Measurements from ENCODE around the gene HMGXB4.

The HMGXB4 gene

GRCh38 chr22:35315141-35315854 lies 58.0 kb downstream of the HMGXB4 start:
- Histone ChIP-seq H3K4me3 (no peak overlapping the region), H4K20me1 (peaks cover 66% of the 10 kb centered on the region), H3K4me2 (peak overlapping the region; percentile 75; the same call in 1 of the 2 replicates), H3K9ac (no peak overlapping the region), H3K4me1 (peaks cover 53% of the 10 kb centered on the region), H3K9me3 (no peaks in the 10 kb centered on the region), H3K27me3 (no peaks in the 10 kb centered on the region), H3K27ac (no peak overlapping the region), H3K36me3 (peaks cover 36% of the 10 kb centered on the region)
- TF ChIP-seq Cebpa-rat (IDR thresholded peaks at IDR 0.05), result no peak

- H3K36me3 ChIP-seq, result peaks cover 42% of the 10 kb centered on the region
- H3K9ac ChIP-seq, result no peak overlapping the region
- H3K27me3 ChIP-seq, result no peaks in the 10 kb centered on the region
- H3K4me1 ChIP-seq, result peaks cover 45% of the 10 kb centered on the region
- H4K20me1 ChIP-seq, result peaks cover 58% of the 10 kb centered on the region
- no peak overlapping the region for H3K27ac ChIP-seq
- H3K9me3 ChIP-seq, result no peaks in the 10 kb centered on the region
- no peak overlapping the region for H3K4me3 ChIP-seq
- TF ChIP-seq Cebpa-rat (IDR thresholded peaks at IDR 0.05), result no peak
- no peak overlapping the region for H3K4me2 ChIP-seq
Measured at GRCh38 chr22:35315855-35316745, 58.8 kb downstream of the HMGXB4 start.

GRCh38 chr22:35316751-35317150 lies 59.5 kb downstream of the HMGXB4 start:
- no peak for TF ChIP-seq Cebpa-rat (IDR thresholded peaks at IDR 0.05)
- Histone ChIP-seq H3K36me3 (peaks cover 48% of the 10 kb centered on the region), H4K20me1 (peaks cover 52% of the 10 kb centered on the region), H3K4me1 (peaks cover 38% of the 10 kb centered on the region), H3K27ac (no peak overlapping the region), H3K4me3 (no peak overlapping the region), H3K9me3 (no peaks in the 10 kb centered on the region), H3K9ac (no peak overlapping the region), H3K4me2 (no peak overlapping the region), H3K27me3 (no peaks in the 10 kb centered on the region)

- Histone ChIP-seq H3K9ac (no peak overlapping the region), H3K36me3 (peaks cover 59% of the 10 kb centered on the region), H3K4me1 (peaks cover 28% of the 10 kb centered on the region), H4K20me1 (peaks cover 41% of the 10 kb centered on the region), H3K9me3 (no peaks in the 10 kb centered on the region), H3K27ac (no peak overlapping the region), H3K4me2 (no peak overlapping the region), H3K27me3 (no peaks in the 10 kb centered on the region), H3K4me3 (no peak overlapping the region)
- no peak for TF ChIP-seq Cebpa-rat (IDR thresholded peaks at IDR 0.05)
Measured at GRCh38 chr22:35317680-35318290, 60.5 kb downstream of the HMGXB4 start.

GRCh38 chr22:35318346-35319215 lies 61.3 kb downstream of the HMGXB4 start:
- no peak overlapping the region for H3K4me2 ChIP-seq
- no peaks in the 10 kb centered on the region for H3K9me3 ChIP-seq
- no peak overlapping the region for H3K9ac ChIP-seq
- no peak for TF ChIP-seq Cebpa-rat (IDR thresholded peaks at IDR 0.05)
- peaks cover 67% of the 10 kb centered on the region for H3K36me3 ChIP-seq
- no peak overlapping the region for H3K27ac ChIP-seq
- peaks cover 33% of the 10 kb centered on the region for H4K20me1 ChIP-seq
- H3K27me3 ChIP-seq, result no peaks in the 10 kb centered on the region
- peaks cover 20% of the 10 kb centered on the region for H3K4me1 ChIP-seq
- H3K4me3 ChIP-seq, result no peak overlapping the region

- Histone ChIP-seq H3K27ac (no peak overlapping the region), H3K4me2 (no peak overlapping the region), H3K27me3 (no peaks in the 10 kb centered on the region), H4K20me1 (peaks cover 25% of the 10 kb centered on the region), H3K36me3 (peaks cover 75% of the 10 kb centered on the region), H3K9me3 (no peaks in the 10 kb centered on the region), H3K4me1 (peaks cover 17% of the 10 kb centered on the region), H3K9ac (no peak overlapping the region), H3K4me3 (no peak overlapping the region)
- no peak for TF ChIP-seq Cebpa-rat (IDR thresholded peaks at IDR 0.05)
Measured at GRCh38 chr22:35319244-35319985, 62.1 kb downstream of the HMGXB4 start.

- no peaks in the 10 kb centered on the region for H3K27me3 ChIP-seq
- peaks cover 13% of the 10 kb centered on the region for H3K4me1 ChIP-seq
- H4K20me1 ChIP-seq, result no peaks in the 10 kb centered on the region; the same call in 1 of the 2 replicates
- no peak overlapping the region for H3K9ac ChIP-seq
- no peak overlapping the region for H3K4me2 ChIP-seq
- peaks cover 97% of the 10 kb centered on the region for H3K36me3 ChIP-seq
- H3K4me3 ChIP-seq, result no peak overlapping the region
- H3K27ac ChIP-seq, result no peak overlapping the region
- H3K9me3 ChIP-seq, result no peaks in the 10 kb centered on the region
- TF ChIP-seq Cebpa-rat (IDR thresholded peaks at IDR 0.05), result no peak
Measured at GRCh38 chr22:35322126-35322525, 64.8 kb downstream of the HMGXB4 start.

- no peak overlapping the region for H3K9ac ChIP-seq
- peaks cover 97% of the 10 kb centered on the region for H3K36me3 ChIP-seq
- no peak overlapping the region for H3K27ac ChIP-seq
- H3K9me3 ChIP-seq, result no peaks in the 10 kb centered on the region
- no peak for TF ChIP-seq Cebpa-rat (IDR thresholded peaks at IDR 0.05)
- no peaks in the 10 kb centered on the region for H4K20me1 ChIP-seq
- H3K4me2 ChIP-seq, result no peak overlapping the region
- peaks cover 13% of the 10 kb centered on the region for H3K4me1 ChIP-seq
- no peak overlapping the region for H3K4me3 ChIP-seq
- no peaks in the 10 kb centered on the region for H3K27me3 ChIP-seq
Measured at GRCh38 chr22:35322893-35323292, 65.6 kb downstream of the HMGXB4 start.
